ENCODE results near the gene IRX6. TPM values are rescaled to one million over a fixed set of nuclear protein-coding genes. Genes with fewer than 3 reads are reported as not detected.

The IRX6 gene
- total RNA-seq (2022; extraction: Qiagen RNA extraction), result not detected in 5 replicates

GRCh38 chr16:55323637-55324271 is at the start of gene IRX6:
Gene IRX6, plus strand, starts transcription at chr16:55324203. Its CDS starts 889 bp downstream, at chr16:55325092.

Other genes starting within 250 kb of the IRX6 start
- gene MMP2, start 155.0 kb downstream of the IRX6 start, total RNA-seq (2022; extraction: Qiagen RNA extraction), result 7.8 to 11.5 TPM (median 10.1 TPM) in 5 replicates
- gene LPCAT2, start 184.9 kb downstream of the IRX6 start, total RNA-seq (2022; extraction: Qiagen RNA extraction), result 3.6 to 7.4 TPM (median 5.9 TPM) in 5 replicates
- gene CAPNS2, start 242.5 kb downstream of the IRX6 start, total RNA-seq (2022; extraction: Qiagen RNA extraction), result not detected in 5 replicates

All from A549 treated with Mapracorat at 1 μM for 4 hours (cell line).